ENCODE measurements around the gene TRDMT1. TPM values are rescaled to one million over a fixed set of nuclear protein-coding genes. Genes with fewer than 3 reads are reported as not detected.

Gene TRDMT1
- total RNA-seq, 1 experiment from 2014 or later, result 10.3 TPM

GRCh38 chr10:17169803-17170202, 31.7 kb downstream of the TRDMT1 start:
- no peak overlapping the region for H3K27ac Mint-ChIP-seq (ENCODE audit: unreplicated experiment)

GRCh38 chr10:17166699-17167098, 34.8 kb downstream of the TRDMT1 start:
- Mint-ChIP-seq H3K9me3 (ENCODE audit: low read depth, unreplicated experiment) (no peaks in the 10 kb centered on the region), H3K27me3 (ENCODE audit: unreplicated experiment) (no peaks in the 10 kb centered on the region), H3K4me1 (ENCODE audit: low read depth, unreplicated experiment) (no peaks in the 10 kb centered on the region), H3K27ac (ENCODE audit: unreplicated experiment) (no peak overlapping the region), H3K36me3 (ENCODE audit: insufficient read depth, unreplicated experiment) (no peaks in the 10 kb centered on the region), H3K4me3 (ENCODE audit: low read depth, unreplicated experiment) (no peak overlapping the region)
- CTCF ChIA-PET, result no interaction called here
- BruUV-seq (replicated peaks), result no TSS peak
- intact Hi-C loops (cut with micrococcal nuclease; ENCODE audit: unreplicated experiment), result no loop called here
- TF ChIP-seq CTCF (IDR thresholded peaks at IDR 0.05; ENCODE audit: unreplicated experiment), result no peak
- DNase-seq, result no peak

More at GRCh38 chr10:17169803-17170202, 31.7 kb downstream of the TRDMT1 start:
- Mint-ChIP-seq H3K36me3 (ENCODE audit: insufficient read depth, unreplicated experiment) (no peaks in the 10 kb centered on the region), H3K9me3 (ENCODE audit: low read depth, unreplicated experiment) (no peaks in the 10 kb centered on the region), H3K27me3 (ENCODE audit: unreplicated experiment) (no peaks in the 10 kb centered on the region), H3K4me3 (ENCODE audit: low read depth, unreplicated experiment) (no peak overlapping the region), H3K4me1 (ENCODE audit: low read depth, unreplicated experiment) (no peaks in the 10 kb centered on the region)
- DNase-seq, result no peak
- no peak for TF ChIP-seq CTCF (IDR thresholded peaks at IDR 0.05; ENCODE audit: unreplicated experiment)
- BruUV-seq (replicated peaks), result no TSS peak
- CTCF ChIA-PET, result no interaction called here
- intact Hi-C loops (cut with micrococcal nuclease; ENCODE audit: unreplicated experiment), result no loop called here

GRCh38 chr10:17162828-17163227, 38.6 kb downstream of the TRDMT1 start:
- no peak overlapping the region for H3K27ac Mint-ChIP-seq (ENCODE audit: unreplicated experiment)
- CTCF ChIA-PET, result no interaction called here
- BruUV-seq (replicated peaks), result no TSS peak
- intact Hi-C loops (cut with micrococcal nuclease; ENCODE audit: unreplicated experiment), result no loop called here
- TF ChIP-seq CTCF (IDR thresholded peaks at IDR 0.05; ENCODE audit: unreplicated experiment), result no peak
- no peak overlapping the region for H3K4me3 Mint-ChIP-seq (ENCODE audit: low read depth, unreplicated experiment)
- H3K9me3 Mint-ChIP-seq (ENCODE audit: low read depth, unreplicated experiment), result no peaks in the 10 kb centered on the region
- H3K27me3 Mint-ChIP-seq (ENCODE audit: unreplicated experiment), result no peaks in the 10 kb centered on the region
- DNase-seq, result no peak
- H3K36me3 Mint-ChIP-seq (ENCODE audit: insufficient read depth, unreplicated experiment), result no peaks in the 10 kb centered on the region
- H3K4me1 Mint-ChIP-seq (ENCODE audit: low read depth, unreplicated experiment), result no peaks in the 10 kb centered on the region

GRCh38 chr10:17161775-17162174, 39.7 kb downstream of the TRDMT1 start:
- TF ChIP-seq CTCF (IDR thresholded peaks at IDR 0.05; ENCODE audit: unreplicated experiment), result no peak
- Mint-ChIP-seq H3K27me3 (ENCODE audit: unreplicated experiment) (no peaks in the 10 kb centered on the region), H3K9me3 (ENCODE audit: low read depth, unreplicated experiment) (no peaks in the 10 kb centered on the region), H3K36me3 (ENCODE audit: insufficient read depth, unreplicated experiment) (no peaks in the 10 kb centered on the region), H3K4me1 (ENCODE audit: low read depth, unreplicated experiment) (no peaks in the 10 kb centered on the region), H3K4me3 (ENCODE audit: low read depth, unreplicated experiment) (no peak overlapping the region), H3K27ac (ENCODE audit: unreplicated experiment) (no peak overlapping the region)
- no peak for DNase-seq
- CTCF ChIA-PET, result interaction anchor here (0.7 kb wide), 1 partner anchor 30 kb away, joined by 3 read pairs; no protein-coding TSS in a partner anchor
- intact Hi-C loops (cut with micrococcal nuclease; ENCODE audit: unreplicated experiment), result no loop called here
- BruUV-seq (replicated peaks), result no TSS peak
